Adrenal gland (tissue), 12 donors: Measurements from ENCODE around the gene TIFAB. TPM values are rescaled to one million over a fixed set of nuclear protein-coding genes. Genes with fewer than 3 reads are reported as not detected.

ENCODE experiments used
- DNase-seq, 7 donors: peaks; one replicate each; pipeline ENCODE4 v3.0.0-alpha.2; 2019 to 2020
- H3K27ac ChIP-seq, 5 donors: fragments of 200-600 bp; sonication (generic) in 4 of 5; 1 replicate in 3 of 5; 2 replicates in 2 of 5; pipeline versions ENCODE4 v1.5.1 to v1.8.0; 2016 to 2020; ENCODE audit warnings: mild to moderate bottlenecking in 1 of 5
- H3K27me3 ChIP-seq: fragments of 200-600 bp; 2 replicates; pipeline ENCODE4 v1.8.0; 2021
- H3K36me3 ChIP-seq, 2 donors: fragments of 200-600 bp; replicated peaks in 1 of 2; 1 replicate in 1 of 2; 2 replicates in 1 of 2; pipeline versions ENCODE4 v1.5.1 to v1.8.0; 2018 to 2022
- H3K4me1 ChIP-seq, 2 donors: fragments of 200-600 bp; replicated peaks in 1 of 2; 1 replicate in 1 of 2; 2 replicates in 1 of 2; pipeline versions ENCODE4 v1.5.1 to v1.8.0; 2018 to 2021
- H3K4me3 ChIP-seq, 4 donors: fragments of 200-600 bp; sonication (generic) in 3 of 4; one replicate each; pipeline ENCODE4 v1.5.1; 2016 to 2018
- H3K9me3 ChIP-seq, 3 donors: fragments of 200-600 bp; sonication (generic) in 1 of 3; replicated peaks in 1 of 3; 1 replicate in 2 of 3; 2 replicates in 1 of 3; pipeline versions ENCODE4 v1.5.1 to v1.8.0; 2016 to 2021
- CTCF ChIP-seq, 6 experiments: fragments of 450-650 bp in 4 of 6; fragments of 200-600 bp in 2 of 6; sonication (generic) in 1 of 6; IDR thresholded peaks; 1 replicate in 5 of 6; 2 replicates in 1 of 6; pipeline versions ENCODE4 v1.5.1 to v1.8.0; 2016 to 2021; ENCODE audit warnings: antibody characterized with exemption in 6 of 6, mild to moderate bottlenecking in 2 of 6, moderate library complexity in 1 of 6
- POLR2A ChIP-seq, 2 donors: fragments of 450-650 bp; IDR thresholded peaks; one replicate each; pipeline ENCODE4 v1.6.1; 2017; ENCODE audit warnings: antibody characterized with exemption in 2 of 2, mild to moderate bottlenecking in 2 of 2, moderate library complexity in 1 of 2
- whole genome bisulfite sequencing, 4 donors: extraction: QIAGEN DNeasy Blood & Tissue Kit in 2 of 4; methylation state at CpG; one replicate each; pipeline versions ENCODE4 v1.1.5 to v1.1.7; 2013 to 2017; 5-methylcytosine and 5-hydroxymethylcytosine counted together
- intact Hi-C, 2 donors: fragments of 100-400 bp; cut with DNase I; formaldehyde crosslinking; loops; one replicate each; pipeline versions ENCODE4 v1.14.1 to v1.15.0; 2022 to 2023
- polyA plus RNA-seq, 3 donors: library from polyadenylated mRNA; stranded (reverse); fragments of 200-250 nt in 2 of 3; fragments of 350-450 nt in 1 of 3; fragmentation: Illumina TruSeq in 1 of 3; extraction: RNeasy Lipid Tissue Mini Kit (QIAGEN cat#74804) in 1 of 3; gene quantifications; one replicate each; pipeline ENCODE4 v1.2.3, GENCODE V29; 2013 to 2014
- total RNA-seq, 9 donors: library from RNA; depleted of rRNA in 4 of 9; stranded (reverse); fragments of >200 nt in 4 of 9; fragments of 120-200 nt in 1 of 9; fragmentation: NEBNext Ultra II Directional in 1 of 9; extraction: Animal tissue kit (Norgen Biotek cat#: 25700) in 1 of 9; gene quantifications; one replicate each; pipeline versions ENCODE4 v1.1.0 to v1.2.4, GENCODE V29; 2013 to 2023
- donor health status: healthy with polysubstance abuse.
- donor health status: Bipolar disorder and iron deficiency.
- donor health status: DM: yes; HTN: yes; CAD: no.
- donor health status: DM: no; HTN: no; CAD: no.
- donor health status: DM: no; HTN: no; CAD: no.
- donor health status: DM: yes; HTN: yes; CAD: no.

TIFAB gene
- total and polyA plus RNA-seq, 12 donors = 0.06 to 0.08 TPM; not detected in 10

GRCh38 chr5:135488727-135489465, 36.7 kb upstream of the TIFAB start:
- H3K27ac ChIP-seq = no peak overlapping the region
- intact Hi-C loops = no loop called here
- no peaks in the 10 kb centered on the region for H3K36me3 ChIP-seq
- H3K4me3 ChIP-seq = peak overlapping the region in 1 of 4 donors; percentile 39
- WGBS, 4 donors = 5 to 10% (median 8%) methylated on average over 18 to 44 of the region's 44 CpGs
- H3K4me1 ChIP-seq = peaks cover 0 to 10% of the 10 kb centered on the region in 2 donors
- DNase-seq = peak in 6 of 7 donors; percentile 24 to 56 (median 43)
- H3K27me3 ChIP-seq = peaks cover 36% of the 10 kb centered on the region
- no peak for TF ChIP-seq CTCF (IDR thresholded peaks at IDR 0.05)
- TF ChIP-seq POLR2A (IDR thresholded peaks at IDR 0.05) = no peak
- H3K9me3 ChIP-seq = no peaks in the 10 kb centered on the region

GRCh38 chr5:135487839-135488514, 35.8 kb upstream of the TIFAB start:
- DNase-seq = no peak
- no peaks in the 10 kb centered on the region for H3K36me3 ChIP-seq
- intact Hi-C loops = no loop called here
- peaks cover 36% of the 10 kb centered on the region for H3K27me3 ChIP-seq
- no peak overlapping the region for H3K27ac ChIP-seq
- peaks cover 0 to 10% of the 10 kb centered on the region in 2 donors for H3K4me1 ChIP-seq
- WGBS, 4 donors = 23 to 53% (median 41%) methylated on average over 11 of the region's 11 CpGs
- H3K4me3 ChIP-seq = peak overlapping the region in 1 of 4 donors; percentile 39
- TF ChIP-seq POLR2A (IDR thresholded peaks at IDR 0.05) = no peak
- no peaks in the 10 kb centered on the region for H3K9me3 ChIP-seq

- intact Hi-C loops = no loop called here
- Histone ChIP-seq H3K4me1 (peaks cover 0 to 10% of the 10 kb centered on the region in 2 donors), H3K27ac (no peak overlapping the region), H3K9me3 (no peaks in the 10 kb centered on the region), H3K27me3 (peaks cover 34% of the 10 kb centered on the region), H3K4me3 (no peak overlapping the region), H3K36me3 (no peaks in the 10 kb centered on the region)
- no peak for DNase-seq
- 43 to 50% (median 47%) methylated on average over 1 of the region's 1 CpG for WGBS, 4 donors
- no peak for TF ChIP-seq CTCF (IDR thresholded peaks at IDR 0.05)
- no peak for TF ChIP-seq POLR2A (IDR thresholded peaks at IDR 0.05)
These were observed 34.9 kb upstream of the TIFAB start for GRCh38 chr5:135487037-135487395.

GRCh38 chr5:135486131-135487036, 34.2 kb upstream of the TIFAB start:
- no peak overlapping the region for H3K27ac ChIP-seq
- H3K4me1 ChIP-seq = peaks cover 0 to 10% of the 10 kb centered on the region in 2 donors
- TF ChIP-seq CTCF (IDR thresholded peaks at IDR 0.05) (no peak), POLR2A (IDR thresholded peaks at IDR 0.05) (no peak)
- intact Hi-C loops = no loop called here
- H3K4me3 ChIP-seq = no peak overlapping the region
- no peaks in the 10 kb centered on the region for H3K9me3 ChIP-seq
- H3K27me3 ChIP-seq = peaks cover 28% of the 10 kb centered on the region
- 74 to 84% (median 78%) methylated on average over 10 to 13 of the region's 13 CpGs for WGBS, 4 donors
- DNase-seq = no peak
- H3K36me3 ChIP-seq = no peaks in the 10 kb centered on the region
